Endothelial cell of umbilical vein (primary cell): ENCODE results near the gene TVP23A. TPM values are rescaled to one million over a fixed set of nuclear protein-coding genes. Genes with fewer than 3 reads are reported as not detected.

Source experiments
- BruUV-seq: library from RNA; stranded (reverse); fragments of 400-500 nt; replicated peaks from 2 replicates; lab custom pipeline; 2021; lab: Mats Ljungman, UMichigan
- CTCF ChIA-PET: fragments of 300-600, 350-600 bp; sonication (Branson Sonifier 250); formaldehyde crosslinking; loops from one replicate; lab custom pipeline; 2021; ENCODE audit warnings: antibody characterized with exemption, inconsistent platforms; lab: Charles Lee
- POLR2A ChIA-PET: fragments of 300-600, 350-600 bp; sonication (Branson Sonifier 250); formaldehyde crosslinking; loops from one replicate; lab custom pipeline; 2021; ENCODE audit warnings: antibody characterized with exemption, inconsistent platforms; lab: Charles Lee
- DNase-seq: peaks from one replicate; pipeline ENCODE4 v3.0.0-alpha.2; 2011; ENCODE audit warnings: low read depth, low spot score
- FAIRE-seq: peaks from 2 replicates; lab custom pipeline; 2011; peaks lifted over from hg19 to GRCh38; lab: Jason Lieb, UNC
- H2AFZ ChIP-seq: 2 replicates; pipeline ENCODE4 v1.6.0; 2012; ENCODE audit warnings: low read depth, low read length, control low read depth, inconsistent platforms
- H3K27ac ChIP-seq: 2 replicates; pipeline ENCODE4 v1.5.1; 2011; ENCODE audit warnings: low read depth, mild to moderate bottlenecking, control low read depth, low read length, moderate library complexity; ENCODE audit not compliant: insufficient read depth
- H3K27me3 ChIP-seq, 2 experiments: 2 replicates each; pipeline versions ENCODE4 v1.6.0 to v1.6.1; 2011; ENCODE audit warnings: low read length in 2 of 2, mixed read lengths in 1 of 2; ENCODE audit not compliant: control insufficient read depth in 2 of 2, insufficient read depth in 2 of 2
- H3K36me3 ChIP-seq, 2 experiments: 2 replicates in 1 of 2; 3 replicates in 1 of 2; pipeline ENCODE4 v1.5.1; 2011; ENCODE audit warnings: low read length in 2 of 2, mild to moderate bottlenecking in 1 of 2, moderate library complexity in 1 of 2; ENCODE audit not compliant: control insufficient read depth in 2 of 2, insufficient read depth in 2 of 2; ENCODE audit errors: extremely low read depth in 1 of 2
- H3K4me1 ChIP-seq: 3 replicates; pipeline ENCODE4 v1.5.1; 2011; ENCODE audit warnings: mild to moderate bottlenecking, low read length; ENCODE audit not compliant: control insufficient read depth, insufficient read depth; ENCODE audit errors: extremely low read depth
- H3K4me2 ChIP-seq: 2 replicates; pipeline ENCODE4 v1.6.1; 2011; ENCODE audit warnings: low read length, control low read depth, mixed read lengths; ENCODE audit not compliant: insufficient read depth
- H3K4me3 ChIP-seq, 3 experiments: fragments of 200-600 bp in 1 of 3; sonication (generic), shearing (Covaris generic) in 1 of 3; replicated peaks in 1 of 3; 2 replicates each; pipeline ENCODE4 v1.5.1; 2011 to 2016; ENCODE audit warnings: control low read depth in 3 of 3, low read length in 3 of 3, mild to moderate bottlenecking in 2 of 3, inconsistent platforms in 1 of 3, low read depth in 1 of 3, moderate library complexity in 1 of 3; ENCODE audit not compliant: insufficient read depth in 1 of 3
- H3K79me2 ChIP-seq: 2 replicates; pipeline ENCODE4 v1.6.0; 2012; ENCODE audit warnings: low read length, inconsistent platforms; ENCODE audit not compliant: control insufficient read depth, insufficient read depth
- H3K9ac ChIP-seq: replicated peaks from 2 replicates; pipeline ENCODE3; 2011; ENCODE audit warnings: low read length, control low read depth; ENCODE audit not compliant: insufficient read depth; ENCODE audit errors: extremely low read depth
- H3K9me1 ChIP-seq: replicated peaks from 3 replicates; pipeline ENCODE4 v1.6.0; 2011; ENCODE audit warnings: mild to moderate bottlenecking, low read length; ENCODE audit not compliant: control insufficient read depth, insufficient read depth; ENCODE audit errors: extremely low read depth
- H3K9me3 ChIP-seq: replicated peaks from 2 replicates; pipeline ENCODE4 v1.5.1; 2012; ENCODE audit warnings: low read length, inconsistent platforms; ENCODE audit not compliant: control insufficient read depth, insufficient read depth
- H4K20me1 ChIP-seq: replicated peaks from 2 replicates; pipeline ENCODE3; 2011; ENCODE audit warnings: mild to moderate bottlenecking, low read length; ENCODE audit not compliant: control insufficient read depth, insufficient read depth; ENCODE audit errors: extremely low read depth
- EZH2 ChIP-seq: IDR thresholded peaks from 2 replicates; pipeline ENCODE4 v1.6.1; 2012; ENCODE audit warnings: borderline replicate concordance, low read depth, mild to moderate bottlenecking, moderate library complexity, low read length, inconsistent platforms; ENCODE audit not compliant: severe bottlenecking
- FOS ChIP-seq: IDR thresholded peaks from 2 replicates; pipeline ENCODE4 v1.6.1; 2011; ENCODE audit warnings: mild to moderate bottlenecking, low read length, moderate library complexity, borderline replicate concordance; ENCODE audit not compliant: insufficient read depth
- JUN ChIP-seq: IDR thresholded peaks from 2 replicates; pipeline ENCODE4 v1.6.1; 2011; ENCODE audit warnings: borderline replicate concordance, low read depth; ENCODE audit not compliant: insufficient read length, insufficient read depth
- dilution Hi-C: fragments of 300-500 bp; cut with MboI; formaldehyde crosslinking; loops from one replicate; pipeline ENCODE4 v1.15.0; 2019; ENCODE audit warnings: low sequenced_read_pairs; ENCODE audit not compliant: extremely low pct_ligation_motif_present
- intact Hi-C: fragments of 100-400 bp; cut with micrococcal nuclease; formaldehyde crosslinking; loops from one replicate; pipeline ENCODE4 v1.10.0; 2022
- polyA plus RNA-seq, 4 experiments: library from polyadenylated mRNA; depleted of rRNA in 3 of 4; stranded (reverse) in 3 of 4; unstranded in 1 of 4; fragments of >200 nt; gene quantifications; 2 replicates each; pipeline versions ENCODE4 v1.2.1 to v1.2.3, GENCODE V29; 2011 to 2012; ENCODE audit warnings: missing spikeins in 1 of 4
- total RNA-seq: library from RNA; stranded (reverse); gene quantifications from 2 replicates; pipeline ENCODE4 v1.2.3, GENCODE V29; 2021
- TF ChIP-seq, protein P1 (sequence below), 2 donors: IDR thresholded peaks; 1 replicate in 1 of 2; 2 replicates in 1 of 2; pipeline ENCODE4 v1.5.1; 2011; ENCODE audit warnings: low read length in 2 of 2, mild to moderate bottlenecking in 2 of 2, moderate library complexity in 2 of 2, control low read depth in 1 of 2, inconsistent platforms in 1 of 2, low read depth in 1 of 2; ENCODE audit not compliant: insufficient read depth in 1 of 2; ENCODE audit errors: extremely low read depth in 1 of 2

TVP23A gene
- total and polyA plus RNA-seq, 2 donors (not counting 3 experiments of a cell fraction or from before 2014, with no cell fraction given) = not detected

DNA sequence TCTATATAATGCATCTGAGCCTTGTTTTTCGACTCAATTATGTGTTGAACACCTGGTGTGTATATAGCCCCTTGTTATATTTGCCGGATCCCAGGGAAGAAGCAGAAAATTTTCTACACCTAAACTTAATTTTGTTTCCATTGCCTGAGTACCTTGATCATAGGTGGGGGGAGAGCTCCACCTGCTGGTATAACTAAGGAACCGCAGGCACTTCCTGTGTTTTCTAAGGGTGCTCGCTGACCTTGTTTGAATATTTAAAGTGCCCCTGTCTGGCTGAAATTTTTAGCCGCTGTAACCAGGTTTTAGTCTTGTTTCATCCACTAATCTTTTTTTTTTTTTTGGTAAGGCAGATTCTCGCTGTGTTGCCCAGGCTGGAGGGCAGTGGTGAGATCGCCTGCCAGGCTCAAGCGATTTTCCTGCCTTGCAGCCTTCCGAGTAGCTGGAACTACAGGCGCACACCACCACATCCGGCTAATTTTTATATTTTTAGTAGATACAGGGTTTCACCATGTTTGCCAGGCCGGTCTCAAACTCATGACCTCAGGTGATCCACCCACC, 81.4 kb downstream of the TVP23A start:
- no peaks in the 10 kb centered on the region for H3K9me3 ChIP-seq
- H3K4me3 ChIP-seq = no peak overlapping the region
- no peak overlapping the region for H3K4me2 ChIP-seq
- H4K20me1 ChIP-seq = no peaks in the 10 kb centered on the region
- DNase-seq (peak; percentile 67), FAIRE-seq (peak; percentile 85)
- H3K79me2 ChIP-seq = no peaks in the 10 kb centered on the region
- ChIA-PET POLR2A (interaction anchor here (0.7 kb wide), 1 partner anchor 215 kb away, joined by 5 read pairs; no protein-coding TSS in a partner anchor), CTCF (interaction anchor here (0.6 to 5.3 kb wide), 18 partner anchors 17 to 1732 kb away, joined by 3 to 189 read pairs (median 4); partner anchors contain the start of gene EMP2)
- dilution Hi-C loops = no loop called here
- H3K9ac ChIP-seq = no peak overlapping the region
- H3K36me3 ChIP-seq = no peaks in the 10 kb centered on the region
- peak overlapping the region; percentile 19 for H2AFZ ChIP-seq
- H3K4me1 ChIP-seq = peaks cover 7% of the 10 kb centered on the region
- no peaks in the 10 kb centered on the region for H3K27me3 ChIP-seq
- H3K9me1 ChIP-seq = no peaks in the 10 kb centered on the region
- H3K27ac ChIP-seq = no peak overlapping the region
- BruUV-seq = no TSS peak
- intact Hi-C loops = loop anchor here (1.0 kb wide), 5 partner anchors 69 to 480 kb away; partner anchors contain the start of gene EMP2
- TF ChIP-seq JUN (no peak), FOS (no peak), EZH2 (no peak)
- TF ChIP-seq, protein P1, sequence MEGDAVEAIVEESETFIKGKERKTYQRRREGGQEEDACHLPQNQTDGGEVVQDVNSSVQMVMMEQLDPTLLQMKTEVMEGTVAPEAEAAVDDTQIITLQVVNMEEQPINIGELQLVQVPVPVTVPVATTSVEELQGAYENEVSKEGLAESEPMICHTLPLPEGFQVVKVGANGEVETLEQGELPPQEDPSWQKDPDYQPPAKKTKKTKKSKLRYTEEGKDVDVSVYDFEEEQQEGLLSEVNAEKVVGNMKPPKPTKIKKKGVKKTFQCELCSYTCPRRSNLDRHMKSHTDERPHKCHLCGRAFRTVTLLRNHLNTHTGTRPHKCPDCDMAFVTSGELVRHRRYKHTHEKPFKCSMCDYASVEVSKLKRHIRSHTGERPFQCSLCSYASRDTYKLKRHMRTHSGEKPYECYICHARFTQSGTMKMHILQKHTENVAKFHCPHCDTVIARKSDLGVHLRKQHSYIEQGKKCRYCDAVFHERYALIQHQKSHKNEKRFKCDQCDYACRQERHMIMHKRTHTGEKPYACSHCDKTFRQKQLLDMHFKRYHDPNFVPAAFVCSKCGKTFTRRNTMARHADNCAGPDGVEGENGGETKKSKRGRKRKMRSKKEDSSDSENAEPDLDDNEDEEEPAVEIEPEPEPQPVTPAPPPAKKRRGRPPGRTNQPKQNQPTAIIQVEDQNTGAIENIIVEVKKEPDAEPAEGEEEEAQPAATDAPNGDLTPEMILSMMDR (IDR thresholded peaks at IDR 0.05; ENCODE audit: extremely low read depth in 1 of 2, insufficient read depth in 1 of 2, low read depth in 1 of 2, low read length in 2 of 2) = peak; percentile 77 to 82
